ENCODE results near the gene LRBA. TPM values are rescaled to one million over a fixed set of nuclear protein-coding genes. Genes with fewer than 3 reads are reported as not detected.

LRBA gene
- polyA plus RNA-seq, 1 of the 3 experiments (the other 2 are of a cell fraction): 11.4 TPM

DNA sequence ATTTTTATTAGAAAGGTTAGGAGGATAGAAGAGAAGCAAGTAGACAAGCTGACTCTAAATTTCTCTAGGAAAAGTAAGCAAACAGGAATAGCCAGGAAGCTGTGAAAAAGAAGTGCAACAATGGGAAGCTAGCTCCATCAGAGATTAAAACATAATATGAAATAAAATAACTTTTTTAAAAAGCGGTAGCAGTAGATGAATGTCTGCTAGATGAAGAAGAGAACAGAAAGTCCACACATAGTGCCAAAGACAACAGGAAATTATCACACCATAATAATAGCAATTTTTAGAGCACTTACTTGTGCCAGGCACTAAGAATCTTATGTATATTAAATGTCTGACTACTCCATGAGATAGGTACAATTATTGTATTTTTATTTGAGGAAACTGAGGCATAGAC is 53.5 kb downstream of the LRBA start:
- peaks cover 10% of the 10 kb centered on the region for H3K9me3 ChIP-seq
- CTCF ChIA-PET: interaction anchor here (1.0 to 1.5 kb wide), 2 partner anchors 12 to 30 kb away, joined by 3 to 4 read pairs; no protein-coding TSS in a partner anchor
- peaks cover 0 to 4% of the 10 kb centered on the region in 2 experiments; a peak in 1 of 4 replicates for H3K4me1 ChIP-seq (ENCODE audit: control insufficient read depth in 1 of 2, insufficient read depth in 2 of 2, low read depth in 1 of 2, low read length in 1 of 2)
- H3K9me2 ChIP-seq: no peaks in the 10 kb centered on the region
- no peaks in the 10 kb centered on the region for H4K20me1 ChIP-seq (ENCODE audit: insufficient read depth)
- no peak overlapping the region for H3K27ac ChIP-seq (ENCODE audit: low read depth in 2 of 2, low read length in 1 of 2)
- H3K79me2 ChIP-seq (ENCODE audit: insufficient read depth): no peaks in the 10 kb centered on the region
- WGBS (ENCODE audit: low lambda C conversion rate): 100% methylated on average over 1 of the region's 1 CpG
- TF ChIP-seq, protein P1, sequence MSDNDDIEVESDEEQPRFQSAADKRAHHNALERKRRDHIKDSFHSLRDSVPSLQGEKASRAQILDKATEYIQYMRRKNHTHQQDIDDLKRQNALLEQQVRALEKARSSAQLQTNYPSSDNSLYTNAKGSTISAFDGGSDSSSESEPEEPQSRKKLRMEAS (IDR thresholded peaks at IDR 0.05; ENCODE audit: low read depth): no peak
- TF ChIP-seq RAD21 (IDR thresholded peaks at IDR 0.05; ENCODE audit: low read length): no peak
- TF ChIP-seq, protein P2, sequence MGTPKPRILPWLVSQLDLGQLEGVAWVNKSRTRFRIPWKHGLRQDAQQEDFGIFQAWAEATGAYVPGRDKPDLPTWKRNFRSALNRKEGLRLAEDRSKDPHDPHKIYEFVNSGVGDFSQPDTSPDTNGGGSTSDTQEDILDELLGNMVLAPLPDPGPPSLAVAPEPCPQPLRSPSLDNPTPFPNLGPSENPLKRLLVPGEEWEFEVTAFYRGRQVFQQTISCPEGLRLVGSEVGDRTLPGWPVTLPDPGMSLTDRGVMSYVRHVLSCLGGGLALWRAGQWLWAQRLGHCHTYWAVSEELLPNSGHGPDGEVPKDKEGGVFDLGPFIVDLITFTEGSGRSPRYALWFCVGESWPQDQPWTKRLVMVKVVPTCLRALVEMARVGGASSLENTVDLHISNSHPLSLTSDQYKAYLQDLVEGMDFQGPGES (IDR thresholded peaks at IDR 0.05; ENCODE audit: low read depth, low read length): no peak
- TF ChIP-seq JUND (IDR thresholded peaks at IDR 0.05): no peak
- no peak for TF ChIP-seq GATA2 (CRISPR knock-in tag; IDR thresholded peaks at IDR 0.05)
- no peak for TF ChIP-seq FOXM1 (IDR thresholded peaks at IDR 0.05; ENCODE audit: low read depth)
- TF ChIP-seq, protein P3, sequence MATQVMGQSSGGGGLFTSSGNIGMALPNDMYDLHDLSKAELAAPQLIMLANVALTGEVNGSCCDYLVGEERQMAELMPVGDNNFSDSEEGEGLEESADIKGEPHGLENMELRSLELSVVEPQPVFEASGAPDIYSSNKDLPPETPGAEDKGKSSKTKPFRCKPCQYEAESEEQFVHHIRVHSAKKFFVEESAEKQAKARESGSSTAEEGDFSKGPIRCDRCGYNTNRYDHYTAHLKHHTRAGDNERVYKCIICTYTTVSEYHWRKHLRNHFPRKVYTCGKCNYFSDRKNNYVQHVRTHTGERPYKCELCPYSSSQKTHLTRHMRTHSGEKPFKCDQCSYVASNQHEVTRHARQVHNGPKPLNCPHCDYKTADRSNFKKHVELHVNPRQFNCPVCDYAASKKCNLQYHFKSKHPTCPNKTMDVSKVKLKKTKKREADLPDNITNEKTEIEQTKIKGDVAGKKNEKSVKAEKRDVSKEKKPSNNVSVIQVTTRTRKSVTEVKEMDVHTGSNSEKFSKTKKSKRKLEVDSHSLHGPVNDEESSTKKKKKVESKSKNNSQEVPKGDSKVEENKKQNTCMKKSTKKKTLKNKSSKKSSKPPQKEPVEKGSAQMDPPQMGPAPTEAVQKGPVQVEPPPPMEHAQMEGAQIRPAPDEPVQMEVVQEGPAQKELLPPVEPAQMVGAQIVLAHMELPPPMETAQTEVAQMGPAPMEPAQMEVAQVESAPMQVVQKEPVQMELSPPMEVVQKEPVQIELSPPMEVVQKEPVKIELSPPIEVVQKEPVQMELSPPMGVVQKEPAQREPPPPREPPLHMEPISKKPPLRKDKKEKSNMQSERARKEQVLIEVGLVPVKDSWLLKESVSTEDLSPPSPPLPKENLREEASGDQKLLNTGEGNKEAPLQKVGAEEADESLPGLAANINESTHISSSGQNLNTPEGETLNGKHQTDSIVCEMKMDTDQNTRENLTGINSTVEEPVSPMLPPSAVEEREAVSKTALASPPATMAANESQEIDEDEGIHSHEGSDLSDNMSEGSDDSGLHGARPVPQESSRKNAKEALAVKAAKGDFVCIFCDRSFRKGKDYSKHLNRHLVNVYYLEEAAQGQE (IDR thresholded peaks at IDR 0.05; ENCODE audit: low read depth, low read length): no peak
- TF ChIP-seq, protein P4, sequence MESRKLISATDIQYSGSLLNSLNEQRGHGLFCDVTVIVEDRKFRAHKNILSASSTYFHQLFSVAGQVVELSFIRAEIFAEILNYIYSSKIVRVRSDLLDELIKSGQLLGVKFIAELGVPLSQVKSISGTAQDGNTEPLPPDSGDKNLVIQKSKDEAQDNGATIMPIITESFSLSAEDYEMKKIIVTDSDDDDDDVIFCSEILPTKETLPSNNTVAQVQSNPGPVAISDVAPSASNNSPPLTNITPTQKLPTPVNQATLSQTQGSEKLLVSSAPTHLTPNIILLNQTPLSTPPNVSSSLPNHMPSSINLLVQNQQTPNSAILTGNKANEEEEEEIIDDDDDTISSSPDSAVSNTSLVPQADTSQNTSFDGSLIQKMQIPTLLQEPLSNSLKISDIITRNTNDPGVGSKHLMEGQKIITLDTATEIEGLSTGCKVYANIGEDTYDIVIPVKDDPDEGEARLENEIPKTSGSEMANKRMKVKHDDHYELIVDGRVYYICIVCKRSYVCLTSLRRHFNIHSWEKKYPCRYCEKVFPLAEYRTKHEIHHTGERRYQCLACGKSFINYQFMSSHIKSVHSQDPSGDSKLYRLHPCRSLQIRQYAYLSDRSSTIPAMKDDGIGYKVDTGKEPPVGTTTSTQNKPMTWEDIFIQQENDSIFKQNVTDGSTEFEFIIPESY (IDR thresholded peaks at IDR 0.05; ENCODE audit: borderline replicate concordance, low read depth): no peak
- H3K4me2 ChIP-seq: no peak overlapping the region
- no peaks in the 10 kb centered on the region for H3K27me3 ChIP-seq (ENCODE audit: insufficient read depth)
- H2AFZ ChIP-seq (ENCODE audit: low read depth): no peak overlapping the region
- POLR2A ChIA-PET: no interaction called here
- H3K4me3 ChIP-seq (ENCODE audit: low read depth in 2 of 2, low read length in 1 of 2): no peak overlapping the region
- no peak overlapping the region for H3K9ac ChIP-seq
- peaks cover 5% of the 10 kb centered on the region for H3F3A ChIP-seq (replicated peaks; ENCODE audit: insufficient read depth)
- DNase-seq: no peak
- H3K36me3 ChIP-seq (replicated peaks in 1 of 2; ENCODE audit: control insufficient read depth in 1 of 2, insufficient read depth in 2 of 2, low read length in 1 of 2): no peaks in the 10 kb centered on the region

DNA sequence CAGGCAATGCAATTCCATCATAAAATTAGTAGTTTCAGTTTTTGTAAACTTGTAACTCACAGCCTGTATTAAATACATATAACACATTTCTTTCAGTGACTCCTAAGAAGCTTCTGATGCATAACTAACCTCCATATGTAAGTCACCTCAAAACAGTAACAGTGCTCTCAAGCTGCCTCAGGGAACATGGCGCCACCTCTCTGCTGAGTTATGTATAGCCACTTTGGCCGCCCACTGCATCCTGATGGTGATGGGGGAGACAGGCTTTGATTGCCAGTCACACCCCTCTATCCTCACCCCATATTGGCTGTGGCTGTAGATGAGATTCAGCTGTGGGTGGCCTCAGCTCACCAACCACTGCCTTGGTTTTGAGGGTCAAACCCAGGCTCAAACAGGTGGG is 54.3 kb downstream of the LRBA start:
- POLR2A ChIA-PET: no interaction called here
- no peak overlapping the region for H3K4me3 ChIP-seq (ENCODE audit: low read depth in 2 of 2, low read length in 1 of 2)
- no peaks in the 10 kb centered on the region for H3K27me3 ChIP-seq (ENCODE audit: insufficient read depth)
- TF ChIP-seq TAF1 (IDR thresholded peaks at IDR 0.05; ENCODE audit: borderline replicate concordance, low read depth, low read length) (no peak), SMC3 (IDR thresholded peaks at IDR 0.05; ENCODE audit: low read depth, low read length) (no peak), EP300 (IDR thresholded peaks at IDR 0.05; ENCODE audit: borderline replicate concordance in 1 of 2, low read depth in 1 of 2, low read length in 1 of 2) (no peak), SIN3A (IDR thresholded peaks at IDR 0.05; ENCODE audit: borderline replicate concordance, low read depth, low read length) (no peak), TEAD4 (IDR thresholded peaks at IDR 0.05; ENCODE audit: borderline replicate concordance, insufficient read depth) (no peak), MXI1 (IDR thresholded peaks at IDR 0.05; ENCODE audit: low read depth, low read length) (no peak)
- TF ChIP-seq, protein P5, sequence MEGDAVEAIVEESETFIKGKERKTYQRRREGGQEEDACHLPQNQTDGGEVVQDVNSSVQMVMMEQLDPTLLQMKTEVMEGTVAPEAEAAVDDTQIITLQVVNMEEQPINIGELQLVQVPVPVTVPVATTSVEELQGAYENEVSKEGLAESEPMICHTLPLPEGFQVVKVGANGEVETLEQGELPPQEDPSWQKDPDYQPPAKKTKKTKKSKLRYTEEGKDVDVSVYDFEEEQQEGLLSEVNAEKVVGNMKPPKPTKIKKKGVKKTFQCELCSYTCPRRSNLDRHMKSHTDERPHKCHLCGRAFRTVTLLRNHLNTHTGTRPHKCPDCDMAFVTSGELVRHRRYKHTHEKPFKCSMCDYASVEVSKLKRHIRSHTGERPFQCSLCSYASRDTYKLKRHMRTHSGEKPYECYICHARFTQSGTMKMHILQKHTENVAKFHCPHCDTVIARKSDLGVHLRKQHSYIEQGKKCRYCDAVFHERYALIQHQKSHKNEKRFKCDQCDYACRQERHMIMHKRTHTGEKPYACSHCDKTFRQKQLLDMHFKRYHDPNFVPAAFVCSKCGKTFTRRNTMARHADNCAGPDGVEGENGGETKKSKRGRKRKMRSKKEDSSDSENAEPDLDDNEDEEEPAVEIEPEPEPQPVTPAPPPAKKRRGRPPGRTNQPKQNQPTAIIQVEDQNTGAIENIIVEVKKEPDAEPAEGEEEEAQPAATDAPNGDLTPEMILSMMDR (IDR thresholded peaks at IDR 0.05): peak; percentile 41
- peaks cover 10% of the 10 kb centered on the region for H3F3A ChIP-seq (replicated peaks; ENCODE audit: insufficient read depth)
- H3K9me3 ChIP-seq: peaks cover 10% of the 10 kb centered on the region
- H3K9ac ChIP-seq: no peak overlapping the region
- H3K4me1 ChIP-seq (ENCODE audit: control insufficient read depth in 1 of 2, insufficient read depth in 2 of 2, low read depth in 1 of 2, low read length in 1 of 2): peaks cover 0 to 4% of the 10 kb centered on the region in 2 experiments; a peak in 1 of 4 replicates
- H3K27ac ChIP-seq (ENCODE audit: low read depth in 2 of 2, low read length in 1 of 2): no peak overlapping the region
- H3K36me3 ChIP-seq (replicated peaks in 1 of 2; ENCODE audit: control insufficient read depth in 1 of 2, insufficient read depth in 2 of 2, low read length in 1 of 2): no peaks in the 10 kb centered on the region
- no peak overlapping the region for H2AFZ ChIP-seq (ENCODE audit: low read depth)
- H3K79me2 ChIP-seq (ENCODE audit: insufficient read depth): no peaks in the 10 kb centered on the region; the same call in 1 of the 2 replicates
- no peaks in the 10 kb centered on the region for H3K9me2 ChIP-seq
- no peaks in the 10 kb centered on the region for H4K20me1 ChIP-seq (ENCODE audit: insufficient read depth)
- 92% methylated on average over 2 of the region's 2 CpGs for WGBS (ENCODE audit: low lambda C conversion rate)
- peak; percentile 35 for DNase-seq
- no peak overlapping the region for H3K4me2 ChIP-seq
- CTCF ChIA-PET: interaction anchor here (1.0 to 1.5 kb wide), 3 partner anchors 11 to 29 kb away, joined by 3 to 4 read pairs (median 3); no protein-coding TSS in a partner anchor

All from SK-N-SH (cell line).